ENCODE results near the gene ZNF32. TPM values are rescaled to one million over a fixed set of nuclear protein-coding genes. Genes with fewer than 3 reads are reported as not detected.

Gene ZNF32
- total RNA-seq, 1 donor from 2014 or later, result 50.1 TPM

DNA sequence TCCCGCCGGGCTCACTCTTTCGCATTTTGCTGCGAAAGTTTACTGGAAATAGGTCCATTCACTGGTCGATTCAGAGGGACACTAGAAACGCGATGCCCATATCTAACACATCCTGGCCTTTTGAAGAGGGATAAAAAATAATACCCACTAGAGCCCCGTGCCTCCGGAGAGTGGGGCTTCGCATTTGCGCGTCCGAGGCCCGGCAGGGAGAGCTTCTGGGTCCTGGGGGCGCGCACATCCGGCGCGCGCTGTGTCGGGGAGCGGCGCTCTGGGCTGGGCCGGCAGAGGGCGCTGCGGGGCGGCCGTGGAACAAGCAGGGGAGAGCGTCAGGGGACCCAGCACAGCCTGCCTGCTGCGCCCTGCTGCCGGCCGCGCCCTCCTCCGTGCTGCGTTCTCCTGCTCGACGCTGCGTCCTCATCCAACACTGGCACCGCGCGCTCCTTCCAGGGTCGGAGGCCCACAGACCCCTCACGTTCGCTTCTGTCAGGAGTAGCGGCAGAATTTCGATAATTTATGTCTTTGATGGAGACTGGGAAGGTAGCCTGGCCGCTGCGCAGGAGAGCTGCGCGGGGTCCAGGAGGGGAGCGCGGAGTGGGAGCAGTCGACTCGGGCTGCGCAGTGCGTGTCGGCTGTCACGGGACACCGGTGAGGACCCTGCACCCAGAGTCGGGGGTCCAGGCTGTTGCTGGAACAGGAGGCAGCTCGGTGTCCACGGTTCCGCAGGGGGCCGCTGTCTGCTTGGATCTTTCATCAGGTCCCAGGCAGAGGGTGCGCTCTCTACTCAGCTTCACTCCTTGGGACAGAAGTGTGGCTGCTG lies 41.5 kb upstream of the ZNF32 start:
- peak overlapping the region; percentile 72 for H3K27ac ChIP-seq (ENCODE audit: low read depth, low read length)
- H3K27me3 ChIP-seq (ENCODE audit: control insufficient read depth in 3 of 3, insufficient read depth in 3 of 3, low read length in 3 of 3), result no peaks in the 10 kb centered on the region
- peaks cover 19 to 31% (median 20%) of the 10 kb centered on the region in 3 donors for H3K4me1 ChIP-seq (ENCODE audit: control insufficient read depth in 3 of 3, insufficient read depth in 3 of 3, low read length in 3 of 3)
- peak overlapping the region; percentile 81 to 87 (median 86) for H3K4me3 ChIP-seq (ENCODE audit: low read length in 3 of 3)
- H3K9me3 ChIP-seq (ENCODE audit: control insufficient read depth in 3 of 3, low read length in 3 of 3), result no peaks in the 10 kb centered on the region
- H3K9ac ChIP-seq (ENCODE audit: low read depth in 1 of 3, low read length in 3 of 3), result peak overlapping the region; percentile 74 to 88 (median 83)
- no peaks in the 10 kb centered on the region for H3K36me3 ChIP-seq (ENCODE audit: control insufficient read depth in 3 of 3, insufficient read depth in 3 of 3, low read length in 3 of 3)

- Histone ChIP-seq H3K36me3 (ENCODE audit: control insufficient read depth in 3 of 3, insufficient read depth in 3 of 3, low read length in 3 of 3) (no peaks in the 10 kb centered on the region), H3K27ac (ENCODE audit: low read depth, low read length) (peak overlapping the region; percentile 72), H3K9me3 (ENCODE audit: control insufficient read depth in 3 of 3, low read length in 3 of 3) (no peaks in the 10 kb centered on the region), H3K9ac (ENCODE audit: low read depth in 1 of 3, low read length in 3 of 3) (peak overlapping the region; percentile 74 to 88 (median 83)), H3K27me3 (ENCODE audit: control insufficient read depth in 3 of 3, insufficient read depth in 3 of 3, low read length in 3 of 3) (no peaks in the 10 kb centered on the region), H3K4me3 (ENCODE audit: low read length in 3 of 3) (peak overlapping the region; percentile 81 to 87 (median 86)), H3K4me1 (ENCODE audit: control insufficient read depth in 3 of 3, insufficient read depth in 3 of 3, low read length in 3 of 3) (peaks cover 19 to 31% (median 20%) of the 10 kb centered on the region in 3 donors)
Observed at GRCh38 chr10:43689618-43689954, 40.9 kb upstream of the ZNF32 start.

- Histone ChIP-seq H3K36me3 (ENCODE audit: control insufficient read depth in 3 of 3, insufficient read depth in 3 of 3, low read length in 3 of 3) (no peaks in the 10 kb centered on the region), H3K4me1 (ENCODE audit: control insufficient read depth in 3 of 3, insufficient read depth in 3 of 3, low read length in 3 of 3) (peaks cover 19 to 31% (median 20%) of the 10 kb centered on the region in 3 donors), H3K27ac (ENCODE audit: low read depth, low read length) (peak overlapping the region; percentile 72)
Observed at GRCh38 chr10:43689007-43689491, 40.4 kb upstream of the ZNF32 start.

GRCh38 chr10:43688348-43688892 lies 39.7 kb upstream of the ZNF32 start:
- no peaks in the 10 kb centered on the region for H3K36me3 ChIP-seq (ENCODE audit: control insufficient read depth in 3 of 3, insufficient read depth in 3 of 3, low read length in 3 of 3)
- no peaks in the 10 kb centered on the region for H3K27me3 ChIP-seq (ENCODE audit: control insufficient read depth in 3 of 3, insufficient read depth in 3 of 3, low read length in 3 of 3)
- peaks cover 17 to 31% (median 20%) of the 10 kb centered on the region in 3 donors for H3K4me1 ChIP-seq (ENCODE audit: control insufficient read depth in 3 of 3, insufficient read depth in 3 of 3, low read length in 3 of 3)
- H3K4me3 ChIP-seq (ENCODE audit: low read length in 3 of 3), result no peak overlapping the region
- no peaks in the 10 kb centered on the region for H3K9me3 ChIP-seq (ENCODE audit: control insufficient read depth in 3 of 3, low read length in 3 of 3)
- no peak overlapping the region for H3K27ac ChIP-seq (ENCODE audit: low read depth, low read length)
- no peak overlapping the region for H3K9ac ChIP-seq (ENCODE audit: low read depth in 1 of 3, low read length in 3 of 3)

More at GRCh38 chr10:43689007-43689491, 40.4 kb upstream of the ZNF32 start:
- peak overlapping the region; percentile 81 to 87 (median 86) for H3K4me3 ChIP-seq (ENCODE audit: low read length in 3 of 3)
- H3K27me3 ChIP-seq (ENCODE audit: control insufficient read depth in 3 of 3, insufficient read depth in 3 of 3, low read length in 3 of 3), result no peaks in the 10 kb centered on the region
- peak overlapping the region in 2 of 3 donors; percentile 83 to 88 for H3K9ac ChIP-seq (ENCODE audit: low read depth in 1 of 3, low read length in 3 of 3)
- H3K9me3 ChIP-seq (ENCODE audit: control insufficient read depth in 3 of 3, low read length in 3 of 3), result no peaks in the 10 kb centered on the region

DNA sequence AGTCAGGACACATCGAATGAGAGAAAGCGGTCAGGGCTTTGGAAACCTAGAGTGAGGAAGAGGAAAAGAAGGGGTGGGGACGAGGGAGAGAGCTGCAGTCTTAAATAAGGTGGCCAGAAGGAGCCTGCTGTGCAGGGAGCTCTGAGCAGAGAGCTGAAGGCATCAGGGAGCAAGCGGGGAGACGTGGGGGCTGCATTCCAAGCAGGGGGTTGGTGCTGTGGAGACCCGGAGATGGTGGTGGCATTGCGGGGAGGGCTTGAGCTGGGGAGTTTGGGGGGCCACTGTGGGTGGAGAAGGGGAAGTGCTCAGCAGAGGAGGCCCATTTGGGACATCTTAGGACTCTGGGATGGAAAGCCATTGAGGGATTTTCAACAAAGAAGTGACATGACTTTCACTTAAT lies 38.7 kb upstream of the ZNF32 start:
- H3K27me3 ChIP-seq (ENCODE audit: control insufficient read depth in 3 of 3, insufficient read depth in 3 of 3, low read length in 3 of 3), result no peaks in the 10 kb centered on the region

GRCh38 chr10:43686414-43686813 lies 37.7 kb upstream of the ZNF32 start:
- H3K4me3 ChIP-seq (ENCODE audit: low read length in 3 of 3), result no peak overlapping the region
- peaks cover 17 to 26% (median 22%) of the 10 kb centered on the region in 3 donors for H3K4me1 ChIP-seq (ENCODE audit: control insufficient read depth in 3 of 3, insufficient read depth in 3 of 3, low read length in 3 of 3)
- peak overlapping the region; percentile 51 for H3K27ac ChIP-seq (ENCODE audit: low read depth, low read length)
- H3K27me3 ChIP-seq (ENCODE audit: control insufficient read depth in 3 of 3, insufficient read depth in 3 of 3, low read length in 3 of 3), result no peaks in the 10 kb centered on the region
- H3K9me3 ChIP-seq (ENCODE audit: control insufficient read depth in 3 of 3, low read length in 3 of 3), result no peaks in the 10 kb centered on the region
- H3K36me3 ChIP-seq (ENCODE audit: control insufficient read depth in 3 of 3, insufficient read depth in 3 of 3, low read length in 3 of 3), result no peaks in the 10 kb centered on the region
- no peak overlapping the region for H3K9ac ChIP-seq (ENCODE audit: low read depth in 1 of 3, low read length in 3 of 3)

More for the DNA sequence above, 38.7 kb upstream of the ZNF32 start:
- Histone ChIP-seq H3K27ac (ENCODE audit: low read depth, low read length) (no peak overlapping the region), H3K36me3 (ENCODE audit: control insufficient read depth in 3 of 3, insufficient read depth in 3 of 3, low read length in 3 of 3) (no peaks in the 10 kb centered on the region), H3K9me3 (ENCODE audit: control insufficient read depth in 3 of 3, low read length in 3 of 3) (no peaks in the 10 kb centered on the region), H3K9ac (ENCODE audit: low read depth in 1 of 3, low read length in 3 of 3) (no peak overlapping the region), H3K4me3 (ENCODE audit: low read length in 3 of 3) (no peak overlapping the region), H3K4me1 (ENCODE audit: control insufficient read depth in 3 of 3, insufficient read depth in 3 of 3, low read length in 3 of 3) (peaks cover 17 to 31% (median 20%) of the 10 kb centered on the region in 3 donors)

- Histone ChIP-seq H3K9ac (ENCODE audit: low read depth in 1 of 3, low read length in 3 of 3) (peak overlapping the region in 2 of 3 donors; percentile 3 to 33), H3K27me3 (ENCODE audit: control insufficient read depth in 3 of 3, insufficient read depth in 3 of 3, low read length in 3 of 3) (no peaks in the 10 kb centered on the region), H3K9me3 (ENCODE audit: control insufficient read depth in 3 of 3, low read length in 3 of 3) (no peaks in the 10 kb centered on the region), H3K4me1 (ENCODE audit: control insufficient read depth in 3 of 3, insufficient read depth in 3 of 3, low read length in 3 of 3) (peaks cover 14 to 23% (median 20%) of the 10 kb centered on the region in 3 donors), H3K4me3 (ENCODE audit: low read length in 3 of 3) (no peak overlapping the region), H3K36me3 (ENCODE audit: control insufficient read depth in 3 of 3, insufficient read depth in 3 of 3, low read length in 3 of 3) (no peaks in the 10 kb centered on the region), H3K27ac (ENCODE audit: low read depth, low read length) (peak overlapping the region; percentile 51)
Observed at GRCh38 chr10:43685744-43686143, 37.1 kb upstream of the ZNF32 start.

DNA sequence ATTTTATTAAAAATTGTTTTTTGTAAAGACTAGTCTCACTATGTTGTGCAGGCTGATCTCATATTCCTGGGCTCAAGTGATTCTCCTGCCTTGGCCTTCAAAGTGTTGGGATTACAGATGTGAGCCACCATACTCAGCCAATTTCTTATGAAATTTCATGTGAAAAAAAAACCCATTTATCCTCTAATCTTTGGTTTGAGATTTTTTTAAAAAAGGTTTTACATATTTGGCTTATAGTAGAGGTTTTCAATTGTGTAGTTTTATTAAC lies 35.5 kb upstream of the ZNF32 start:
- H3K27me3 ChIP-seq (ENCODE audit: control insufficient read depth in 3 of 3, insufficient read depth in 3 of 3, low read length in 3 of 3), result no peaks in the 10 kb centered on the region
- no peaks in the 10 kb centered on the region for H3K36me3 ChIP-seq (ENCODE audit: control insufficient read depth in 3 of 3, insufficient read depth in 3 of 3, low read length in 3 of 3)
- no peak overlapping the region for H3K9ac ChIP-seq (ENCODE audit: low read depth in 1 of 3, low read length in 3 of 3)
- peaks cover 13 to 16% (median 16%) of the 10 kb centered on the region in 3 donors for H3K4me1 ChIP-seq (ENCODE audit: control insufficient read depth in 3 of 3, insufficient read depth in 3 of 3, low read length in 3 of 3)
- no peak overlapping the region for H3K4me3 ChIP-seq (ENCODE audit: low read length in 3 of 3)
- no peaks in the 10 kb centered on the region for H3K9me3 ChIP-seq (ENCODE audit: control insufficient read depth in 3 of 3, low read length in 3 of 3)
- no peak overlapping the region for H3K27ac ChIP-seq (ENCODE audit: low read depth, low read length)

DNA sequence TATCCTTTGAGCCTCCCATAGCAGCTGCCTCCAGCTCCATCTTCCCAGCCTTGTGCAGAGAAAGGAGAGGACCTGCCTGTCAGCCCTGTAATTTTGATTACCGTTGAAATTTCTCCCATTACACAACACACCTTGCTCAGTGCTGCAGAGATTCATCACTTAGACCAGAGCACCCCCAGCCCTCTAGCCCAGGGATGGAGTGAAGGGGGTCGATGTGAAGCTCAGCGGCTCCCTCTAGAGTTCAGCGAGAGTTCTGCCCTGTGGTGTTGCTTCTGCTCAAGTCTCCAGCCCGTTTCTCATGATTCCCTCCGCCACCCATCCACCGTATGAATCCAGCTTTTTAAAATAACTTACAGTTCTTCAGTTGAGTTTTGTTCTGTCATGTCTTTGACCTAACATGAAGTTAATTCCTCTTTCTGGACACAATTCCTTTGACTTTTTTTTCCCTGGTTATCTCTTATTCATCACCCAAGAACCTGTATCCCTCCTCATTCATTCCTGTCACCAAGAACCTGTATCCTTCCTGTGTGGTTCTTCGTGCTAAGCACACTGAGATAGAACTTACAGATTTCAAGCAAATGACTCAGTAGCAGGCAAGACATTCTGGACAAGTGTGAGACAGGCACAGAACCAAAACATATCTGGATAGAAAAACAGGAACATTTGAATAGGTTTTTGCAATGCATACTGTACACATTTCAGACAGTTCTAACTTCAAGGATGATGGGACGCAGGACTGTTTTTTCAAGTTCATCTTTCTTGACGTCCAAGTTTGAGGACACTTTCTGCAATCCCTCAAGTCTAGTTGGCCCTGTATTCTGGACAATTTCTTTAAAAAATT lies 35.0 kb upstream of the ZNF32 start:
- H3K9me3 ChIP-seq (ENCODE audit: control insufficient read depth in 3 of 3, low read length in 3 of 3), result no peaks in the 10 kb centered on the region
- H3K4me3 ChIP-seq (ENCODE audit: low read length in 3 of 3), result no peak overlapping the region
- no peak overlapping the region for H3K9ac ChIP-seq (ENCODE audit: low read depth in 1 of 3, low read length in 3 of 3)
- no peak overlapping the region for H3K27ac ChIP-seq (ENCODE audit: low read depth, low read length)
- no peaks in the 10 kb centered on the region for H3K36me3 ChIP-seq (ENCODE audit: control insufficient read depth in 3 of 3, insufficient read depth in 3 of 3, low read length in 3 of 3)
- H3K4me1 ChIP-seq (ENCODE audit: control insufficient read depth in 3 of 3, insufficient read depth in 3 of 3, low read length in 3 of 3), result peaks cover 14 to 16% (median 16%) of the 10 kb centered on the region in 3 donors
- H3K27me3 ChIP-seq (ENCODE audit: control insufficient read depth in 3 of 3, insufficient read depth in 3 of 3, low read length in 3 of 3), result no peaks in the 10 kb centered on the region

Data from skeletal muscle tissue (tissue), 4 donors.